ENCODE measurements around the gene ZNF398.
A peak's percentile ranks its signal among the peaks of the same experiment; 100 is the strongest.

Gene ZNF398

DNA sequence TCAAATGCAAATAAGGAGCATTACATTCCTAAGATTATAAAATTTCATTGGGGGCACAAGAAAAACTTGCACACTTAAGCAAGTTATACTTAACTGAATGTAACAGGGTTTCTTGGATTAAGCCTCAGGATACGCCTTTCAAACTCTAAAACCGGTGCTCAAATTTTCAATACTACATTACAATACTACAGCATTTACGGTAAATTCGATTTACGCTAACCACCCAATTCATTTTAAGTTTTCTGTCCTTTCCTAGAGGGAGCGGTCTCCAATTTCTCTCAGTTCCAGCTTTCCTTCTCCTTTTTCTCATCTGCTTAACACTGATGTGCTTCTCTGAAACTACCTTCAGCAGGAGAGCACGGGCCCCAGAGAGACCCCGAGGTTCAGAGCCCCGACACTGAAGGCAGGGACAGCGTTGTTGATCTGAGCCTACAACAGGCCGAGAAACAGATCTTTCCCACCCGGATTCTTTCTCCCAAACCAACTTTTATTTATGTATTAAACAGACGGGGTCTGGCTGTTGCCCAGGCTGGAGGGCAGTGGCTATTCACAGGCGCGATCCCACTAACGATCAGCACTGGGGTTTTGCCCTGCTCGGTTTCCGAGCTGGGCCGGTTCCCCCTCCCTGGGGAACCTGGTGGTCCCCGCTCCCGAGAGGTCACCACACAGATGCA lies 21.9 kb upstream of the ZNF398 start:
- no peak overlapping the region for H2BK12ac ChIP-seq (ENCODE audit: low read length in 2 of 2)
- peak overlapping the region; percentile 82 for H3K27ac ChIP-seq (ENCODE audit: low read length, poor library complexity, severe bottlenecking)
- peak overlapping the region; percentile 87 to 100 for H3K4me3 ChIP-seq (ENCODE audit: insufficient read depth in 1 of 2, low read depth in 1 of 2, low read length in 2 of 2)
- H4K8ac ChIP-seq (ENCODE audit: low read length): peak overlapping the region; percentile 96
- H3K9ac ChIP-seq (ENCODE audit: low read length): peak overlapping the region; percentile 98
- peak overlapping the region; percentile 70 for H3K4me2 ChIP-seq (ENCODE audit: low read length, poor library complexity, severe bottlenecking)
- peaks cover 13% of the 10 kb centered on the region for H3K79me1 ChIP-seq (replicated peaks; ENCODE audit: low read length, poor library complexity, severe bottlenecking)
- peak overlapping the region; percentile 54 for H2AFZ ChIP-seq (ENCODE audit: low read depth, low read length)
- no peaks in the 10 kb centered on the region for H3K9me3 ChIP-seq (ENCODE audit: control insufficient read depth, low read length)
- H2BK5ac ChIP-seq (ENCODE audit: low read depth, low read length, poor library complexity, severe bottlenecking): peak overlapping the region; percentile 66
- H3K4me1 ChIP-seq (ENCODE audit: control insufficient read depth, insufficient read depth, low read depth, low read length): peaks cover 3% of the 10 kb centered on the region
- H4K91ac ChIP-seq (ENCODE audit: low read length): peak overlapping the region; percentile 88
- peaks cover 6% of the 10 kb centered on the region in 2 experiments for H3K36me3 ChIP-seq (ENCODE audit: control insufficient read depth in 1 of 2, insufficient read depth in 2 of 2, low read depth in 1 of 2, low read length in 2 of 2)
- peak overlapping the region in 1 of 2 experiments; percentile 91 for H3K14ac ChIP-seq (ENCODE audit: low read length in 2 of 2)
- H2AK5ac ChIP-seq (ENCODE audit: low read length, severe bottlenecking): no peak overlapping the region
- 3% methylated on average over 18 of the region's 21 CpGs for WGBS
- H2BK15ac ChIP-seq (ENCODE audit: low read depth, poor library complexity, severe bottlenecking): no peak overlapping the region
- no peaks in the 10 kb centered on the region for H3K27me3 ChIP-seq (ENCODE audit: control insufficient read depth in 1 of 2, insufficient read depth in 1 of 2, low read length in 2 of 2)
- DNase-seq: no peak
- H3K4ac ChIP-seq (ENCODE audit: low read depth in 1 of 2, low read length in 2 of 2): peak overlapping the region; percentile 69 to 94
- peak overlapping the region; percentile 95 to 98 for H3K18ac ChIP-seq (ENCODE audit: low read depth in 1 of 2, low read length in 2 of 2)
- no peak overlapping the region for H2BK120ac ChIP-seq (ENCODE audit: low read depth, low read length)
- no peak overlapping the region for H3K23ac ChIP-seq (ENCODE audit: low read length in 2 of 2)

GRCh38 chr7:149125863-149126661 lies 21.2 kb upstream of the ZNF398 start, which contains the start of gene ZNF425:
Gene ZNF425, minus strand, starts transcription at chr7:149126324. Its CDS starts 111 bp downstream, at chr7:149126213.
- no peak within 1 kb of the TSS for H3K23ac ChIP-seq (ENCODE audit: low read length in 2 of 2)
- H2BK120ac ChIP-seq (ENCODE audit: low read depth, low read length): peak within 1 kb of the TSS; percentile 94
- peak within 1 kb of the TSS; percentile 77 for H2BK5ac ChIP-seq (ENCODE audit: low read depth, low read length, poor library complexity, severe bottlenecking)
- peaks cover 7% of the 10 kb centered on the region for H3K9me3 ChIP-seq (ENCODE audit: control insufficient read depth, low read length)
- H3K14ac ChIP-seq (ENCODE audit: low read length in 2 of 2): peak within 1 kb of the TSS in 1 of 2 experiments; percentile 91
- H3K4ac ChIP-seq (ENCODE audit: low read depth in 1 of 2, low read length in 2 of 2): peak within 1 kb of the TSS; percentile 69 to 94
- peak within 1 kb of the TSS; percentile 60 for H2AFZ ChIP-seq (ENCODE audit: low read depth, low read length)
- H2BK15ac ChIP-seq (ENCODE audit: low read depth, poor library complexity, severe bottlenecking): peak within 1 kb of the TSS; percentile 86
- under 1% methylated on average over 72 of the region's 72 CpGs for WGBS
- peak; percentile 93 for DNase-seq
- H3K18ac ChIP-seq (ENCODE audit: low read depth in 1 of 2, low read length in 2 of 2): peak within 1 kb of the TSS; percentile 95 to 98
- peak within 1 kb of the TSS; percentile 87 to 100 for H3K4me3 ChIP-seq (ENCODE audit: insufficient read depth in 1 of 2, low read depth in 1 of 2, low read length in 2 of 2)
- H3K36me3 ChIP-seq (ENCODE audit: control insufficient read depth in 1 of 2, insufficient read depth in 2 of 2, low read depth in 1 of 2, low read length in 2 of 2): peaks cover 10 to 13% of the 10 kb centered on the region in 2 experiments
- H3K79me1 ChIP-seq (replicated peaks; ENCODE audit: low read length, poor library complexity, severe bottlenecking): peaks cover 13% of the 10 kb centered on the region
- no peak within 1 kb of the TSS for H2BK12ac ChIP-seq (ENCODE audit: low read length in 2 of 2)
- peak within 1 kb of the TSS; percentile 96 for H4K8ac ChIP-seq (ENCODE audit: low read length)
- peak within 1 kb of the TSS; percentile 98 for H3K9ac ChIP-seq (ENCODE audit: low read length)
- peak within 1 kb of the TSS; percentile 87 for H3K27ac ChIP-seq (ENCODE audit: low read length, poor library complexity, severe bottlenecking)
- peaks cover 3% of the 10 kb centered on the region for H3K4me1 ChIP-seq (ENCODE audit: control insufficient read depth, insufficient read depth, low read depth, low read length)
- no peak within 1 kb of the TSS for H2AK5ac ChIP-seq (ENCODE audit: low read length, severe bottlenecking)
- peak within 1 kb of the TSS; percentile 88 for H4K91ac ChIP-seq (ENCODE audit: low read length)
- H3K4me2 ChIP-seq (ENCODE audit: low read length, poor library complexity, severe bottlenecking): peak within 1 kb of the TSS; percentile 70
- no peaks in the 10 kb centered on the region for H3K27me3 ChIP-seq (ENCODE audit: control insufficient read depth in 1 of 2, insufficient read depth in 1 of 2, low read length in 2 of 2)

DNA sequence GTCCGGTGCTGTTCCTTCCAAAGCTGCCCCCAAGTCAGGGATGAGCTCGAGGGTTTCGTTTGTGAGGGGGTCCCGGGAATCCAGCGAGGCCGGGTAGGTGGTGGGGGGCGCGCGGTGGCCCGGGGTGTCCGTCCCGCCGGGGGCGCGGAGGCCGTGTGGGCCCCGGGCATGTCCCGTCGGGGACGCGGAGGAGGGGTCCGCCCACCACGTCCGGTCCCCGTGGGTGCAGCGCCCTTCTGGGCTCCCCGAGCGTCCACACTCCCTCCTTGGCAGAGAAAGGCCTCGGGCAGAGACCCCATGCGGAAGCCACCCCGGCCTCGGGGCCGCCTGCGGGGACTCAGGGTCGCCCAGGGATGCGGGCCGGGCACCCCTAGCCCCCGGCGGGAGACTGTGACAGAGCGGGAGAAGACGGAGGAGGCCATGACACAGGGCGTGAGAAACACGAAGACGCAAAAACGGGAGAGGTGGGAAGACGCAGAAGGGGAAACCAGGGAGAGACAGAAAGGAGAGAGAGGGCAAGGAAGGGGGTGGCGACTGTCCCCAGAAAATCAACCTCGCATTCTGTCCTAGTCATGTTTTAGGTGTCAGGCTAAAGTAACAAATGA lies 20.5 kb upstream of the ZNF398 start:
- H3K9me3 ChIP-seq (ENCODE audit: control insufficient read depth, low read length): peaks cover 8% of the 10 kb centered on the region
- peak overlapping the region; percentile 86 for H2BK15ac ChIP-seq (ENCODE audit: low read depth, poor library complexity, severe bottlenecking)
- DNase-seq: no peak
- H4K8ac ChIP-seq (ENCODE audit: low read length): peak overlapping the region; percentile 77
- peaks cover 10 to 20% of the 10 kb centered on the region in 2 experiments for H3K36me3 ChIP-seq (ENCODE audit: control insufficient read depth in 1 of 2, insufficient read depth in 2 of 2, low read depth in 1 of 2, low read length in 2 of 2)
- peak overlapping the region; percentile 84 to 98 for H3K18ac ChIP-seq (ENCODE audit: low read depth in 1 of 2, low read length in 2 of 2)
- peak overlapping the region; percentile 98 for H3K9ac ChIP-seq (ENCODE audit: low read length)
- H3K4me1 ChIP-seq (ENCODE audit: control insufficient read depth, insufficient read depth, low read depth, low read length): peaks cover 3% of the 10 kb centered on the region
- H2BK5ac ChIP-seq (ENCODE audit: low read depth, low read length, poor library complexity, severe bottlenecking): peak overlapping the region; percentile 77
- H3K79me1 ChIP-seq (replicated peaks; ENCODE audit: low read length, poor library complexity, severe bottlenecking): peaks cover 13% of the 10 kb centered on the region
- peak overlapping the region; percentile 55 to 92 for H3K4ac ChIP-seq (ENCODE audit: low read depth in 1 of 2, low read length in 2 of 2)
- H3K27me3 ChIP-seq (ENCODE audit: control insufficient read depth in 1 of 2, insufficient read depth in 1 of 2, low read length in 2 of 2): no peaks in the 10 kb centered on the region
- H3K4me3 ChIP-seq (ENCODE audit: insufficient read depth in 1 of 2, low read depth in 1 of 2, low read length in 2 of 2): peak overlapping the region; percentile 87 to 100
- no peak overlapping the region for H3K23ac ChIP-seq (ENCODE audit: low read length in 2 of 2)
- H2AK5ac ChIP-seq (ENCODE audit: low read length, severe bottlenecking): no peak overlapping the region
- H4K91ac ChIP-seq (ENCODE audit: low read length): peak overlapping the region; percentile 65
- H2BK12ac ChIP-seq (ENCODE audit: low read length in 2 of 2): no peak overlapping the region
- H2AFZ ChIP-seq (ENCODE audit: low read depth, low read length): peak overlapping the region; percentile 60
- under 1% methylated on average over 36 of the region's 48 CpGs for WGBS
- H2BK120ac ChIP-seq (ENCODE audit: low read depth, low read length): peak overlapping the region; percentile 94
- H3K14ac ChIP-seq (ENCODE audit: low read length in 2 of 2): peak overlapping the region in 1 of 2 experiments; percentile 50
- H3K4me2 ChIP-seq (ENCODE audit: low read length, poor library complexity, severe bottlenecking): peak overlapping the region; percentile 49
- H3K27ac ChIP-seq (ENCODE audit: low read length, poor library complexity, severe bottlenecking): peak overlapping the region; percentile 87

Data from mesenchymal stem cell (in vitro differentiated cells and primary cell).